ENCODE measurements around the gene HCLS1. TPM values are rescaled to one million over a fixed set of nuclear protein-coding genes. Genes with fewer than 3 reads are reported as not detected.
"Not testable (repeated sequence)": the region's sequence is repeated elsewhere in the genome, so short reads cannot be mapped to it uniquely, and the experiment has no call there.

HCLS1 gene
- total RNA-seq, 4 donors from 2014 or later, result 64.7 to 99.3 (median 83.0) TPM

- TF ChIP-seq EP300 (IDR thresholded peaks at IDR 0.05) (no peak), POLR2A (IDR thresholded peaks at IDR 0.05) (no peak), CTCF (IDR thresholded peaks at IDR 0.05) (no peak)
- Histone ChIP-seq H3K27me3 (no peaks in the 10 kb centered on the region), H3K4me3 (no peak overlapping the region), H3K9me3 (peaks cover 0 to 10% (median 0%) of the 10 kb centered on the region in 4 donors), H3K36me3 (peaks cover 0 to 94% (median 4%) of the 10 kb centered on the region in 3 donors), H3K27ac (no peak overlapping the region), H3K4me1 (peaks cover 0 to 1% (median 0%) of the 10 kb centered on the region in 4 donors)
- 89 to 94% methylated on average over 2 of the region's 2 CpGs for WGBS, 2 donors
- no peak for DNase-seq (ENCODE audit: low spot score in 2 of 2)
Measured at GRCh38 chr3:121690777-121691405, 30.2 kb upstream of the HCLS1 start.

GRCh38 chr3:121688747-121689146 is 28.0 kb upstream of the HCLS1 start:
- Histone ChIP-seq H3K9me3 (peaks cover 0 to 28% (median 3%) of the 10 kb centered on the region in 4 donors), H3K36me3 (peaks cover 0 to 95% (median 4%) of the 10 kb centered on the region in 3 donors)
- WGBS, 2 donors, result 93 to 98% methylated on average over 24 to 27 of the region's 31 CpGs
- not testable (repeated sequence) for H3K4me3 ChIP-seq; H3K27ac ChIP-seq; H3K4me1 ChIP-seq; H3K27me3 ChIP-seq; DNase-seq (ENCODE audit: low spot score in 2 of 2)

- Histone ChIP-seq H3K9me3 (peaks cover 0 to 21% (median 3%) of the 10 kb centered on the region in 4 donors), H3K4me3 (no peak overlapping the region), H3K4me1 (no peaks in the 10 kb centered on the region), H3K36me3 (peaks cover 0 to 92% (median 8%) of the 10 kb centered on the region in 3 donors), H3K27me3 (no peaks in the 10 kb centered on the region), H3K27ac (no peak overlapping the region)
- no peak for DNase-seq (ENCODE audit: low spot score in 2 of 2)
- TF ChIP-seq EP300 (IDR thresholded peaks at IDR 0.05) (no peak), CTCF (IDR thresholded peaks at IDR 0.05) (no peak), POLR2A (IDR thresholded peaks at IDR 0.05) (no peak)
- 60 to 79% methylated on average over 1 of the region's 1 CpG for WGBS, 2 donors
Measured at GRCh38 chr3:121681792-121682191, 21.1 kb upstream of the HCLS1 start.

- H3K9me3 ChIP-seq, result no peaks in the 10 kb centered on the region
- H3K4me1 ChIP-seq, result no peaks in the 10 kb centered on the region
- H3K36me3 ChIP-seq, result peaks cover 0 to 95% (median 29%) of the 10 kb centered on the region in 3 donors
- WGBS, 2 donors, result 97% methylated on average over 2 of the region's 2 CpGs
- no peak for DNase-seq (ENCODE audit: low spot score in 2 of 2)
- no peak overlapping the region for H3K4me3 ChIP-seq
- no peaks in the 10 kb centered on the region for H3K27me3 ChIP-seq
- TF ChIP-seq CTCF (IDR thresholded peaks at IDR 0.05) (no peak), EP300 (IDR thresholded peaks at IDR 0.05) (no peak), POLR2A (IDR thresholded peaks at IDR 0.05) (no peak)
- no peak overlapping the region for H3K27ac ChIP-seq
Measured at GRCh38 chr3:121677141-121677540, 16.4 kb upstream of the HCLS1 start.

- Histone ChIP-seq H3K36me3 (peaks cover 0 to 98% (median 31%) of the 10 kb centered on the region in 3 donors), H3K4me1 (peaks cover 0 to 6% (median 0%) of the 10 kb centered on the region in 4 donors), H3K27ac (no peak overlapping the region), H3K4me3 (no peak overlapping the region), H3K9me3 (no peaks in the 10 kb centered on the region), H3K27me3 (no peaks in the 10 kb centered on the region)
- no peak for TF ChIP-seq CTCF (IDR thresholded peaks at IDR 0.05)
- TF ChIP-seq EP300 (IDR thresholded peaks at IDR 0.05), result peak in 1 of 2 donors; percentile 26
- TF ChIP-seq POLR2A (IDR thresholded peaks at IDR 0.05), result no peak
- no peak for DNase-seq (ENCODE audit: low spot score in 2 of 2)
Measured at GRCh38 chr3:121670676-121671075, 10.0 kb upstream of the HCLS1 start.

Data from tibial nerve (tissue), 4 donors.